Thyroid gland (tissue), 4 donors: ENCODE results near the gene GIPC1.
"Not testable (repeated sequence)": the region's sequence is repeated elsewhere in the genome, so short reads cannot be mapped to it uniquely, and the experiment has no call there.

Source experiments
- POLR2A ChIP-seq, 2 donors: fragments of 450-650 bp; IDR thresholded peaks; one replicate each; pipeline ENCODE4 v1.6.1; 2017; ENCODE audit warnings: antibody characterized with exemption in 2 of 2, mild to moderate bottlenecking in 2 of 2, moderate library complexity in 1 of 2
- TF ChIP-seq, protein P1 (sequence below), 6 experiments: fragments of 200-600 bp in 3 of 6; fragments of 450-650 bp in 3 of 6; sonication (generic) in 3 of 6; IDR thresholded peaks; one replicate each; pipeline ENCODE4 v1.5.1; 2016 to 2019; ENCODE audit warnings: antibody characterized with exemption in 6 of 6, mild to moderate bottlenecking in 2 of 6, inconsistent platforms in 1 of 6, moderate library complexity in 1 of 6

DNA sequence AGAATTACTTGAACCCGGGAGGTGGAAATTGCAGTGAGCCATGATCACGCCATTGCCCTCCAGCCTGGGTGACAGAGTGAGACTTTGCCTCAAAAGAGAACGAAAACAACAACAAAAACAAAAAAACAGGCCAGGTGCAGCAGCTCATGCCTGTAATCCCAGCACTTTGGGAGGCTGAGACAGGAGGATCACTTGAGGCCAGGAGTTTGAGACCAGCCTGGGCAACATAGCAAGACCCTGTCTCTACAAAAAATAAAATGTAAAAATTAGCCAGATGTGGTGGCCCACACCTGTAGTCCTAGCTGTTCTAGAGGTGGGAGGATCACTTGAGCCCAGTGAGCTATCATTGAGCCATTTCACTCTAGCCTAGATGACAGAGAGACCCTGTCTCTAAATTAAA is 43.6 kb downstream of the GIPC1 start:
- TF ChIP-seq, protein P1, sequence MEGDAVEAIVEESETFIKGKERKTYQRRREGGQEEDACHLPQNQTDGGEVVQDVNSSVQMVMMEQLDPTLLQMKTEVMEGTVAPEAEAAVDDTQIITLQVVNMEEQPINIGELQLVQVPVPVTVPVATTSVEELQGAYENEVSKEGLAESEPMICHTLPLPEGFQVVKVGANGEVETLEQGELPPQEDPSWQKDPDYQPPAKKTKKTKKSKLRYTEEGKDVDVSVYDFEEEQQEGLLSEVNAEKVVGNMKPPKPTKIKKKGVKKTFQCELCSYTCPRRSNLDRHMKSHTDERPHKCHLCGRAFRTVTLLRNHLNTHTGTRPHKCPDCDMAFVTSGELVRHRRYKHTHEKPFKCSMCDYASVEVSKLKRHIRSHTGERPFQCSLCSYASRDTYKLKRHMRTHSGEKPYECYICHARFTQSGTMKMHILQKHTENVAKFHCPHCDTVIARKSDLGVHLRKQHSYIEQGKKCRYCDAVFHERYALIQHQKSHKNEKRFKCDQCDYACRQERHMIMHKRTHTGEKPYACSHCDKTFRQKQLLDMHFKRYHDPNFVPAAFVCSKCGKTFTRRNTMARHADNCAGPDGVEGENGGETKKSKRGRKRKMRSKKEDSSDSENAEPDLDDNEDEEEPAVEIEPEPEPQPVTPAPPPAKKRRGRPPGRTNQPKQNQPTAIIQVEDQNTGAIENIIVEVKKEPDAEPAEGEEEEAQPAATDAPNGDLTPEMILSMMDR (IDR thresholded peaks at IDR 0.05): not testable (repeated sequence)
- TF ChIP-seq POLR2A (IDR thresholded peaks at IDR 0.05): not testable (repeated sequence)
